ACHN (cell line): ENCODE data around the gene TPBGL.

Experiments used
- DNase-seq: peaks from one replicate; pipeline ENCODE4 v3.0.0-alpha.2; 2015
- in situ Hi-C: cut with HindIII; loops from 2 replicates; pipeline ENCODE4 v1.10.0; 2017; ENCODE audit warnings: low sequenced_read_pairs, low pct_ligation_motif_present, low pct_unique_long_range_greater_than_20kb

The TPBGL gene

GRCh38 chr11:75241906-75242644, 1.5 kb downstream of the TPBGL start:
- in situ Hi-C loops = no loop called here
- DNase-seq = no peak

- in situ Hi-C loops = no loop called here
- DNase-seq = no peak
These were observed 2.4 kb downstream of the TPBGL start for GRCh38 chr11:75242722-75243600.

GRCh38 chr11:75244052-75244814, 3.7 kb downstream of the TPBGL start:
- in situ Hi-C loops = no loop called here
- DNase-seq = no peak

DNA sequence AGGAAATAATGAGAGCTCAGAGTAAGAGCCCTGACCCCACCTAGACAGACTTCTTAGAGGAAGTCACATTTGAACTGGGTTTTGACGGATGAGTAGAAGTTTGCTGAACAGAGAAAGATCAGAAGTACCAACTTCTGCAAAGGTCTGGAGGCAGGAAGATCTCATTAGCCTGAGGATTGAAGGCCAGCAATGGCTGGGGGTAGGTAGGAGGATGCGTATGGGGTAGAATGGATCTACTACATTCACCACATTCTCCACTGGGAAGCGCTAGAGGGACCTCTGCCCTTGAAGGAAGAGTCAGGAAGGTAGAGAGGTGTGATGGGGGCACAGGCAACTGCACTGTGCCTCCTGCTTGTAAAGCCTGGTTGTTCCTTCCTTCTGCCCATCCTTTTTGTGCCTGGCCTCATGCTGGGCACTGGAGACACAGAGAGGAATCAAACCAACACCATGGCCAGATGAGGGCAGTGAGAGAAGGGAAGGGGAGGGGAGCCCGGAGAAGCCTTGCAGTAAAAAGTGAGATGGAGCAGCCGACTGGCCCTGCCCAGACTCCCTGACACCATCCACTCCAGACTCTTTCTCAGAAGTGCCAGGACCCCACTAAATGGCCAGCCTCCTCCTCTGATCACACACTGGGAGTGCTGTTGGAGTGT, 4.9 kb downstream of the TPBGL start:
- in situ Hi-C loops = no loop called here

DNA sequence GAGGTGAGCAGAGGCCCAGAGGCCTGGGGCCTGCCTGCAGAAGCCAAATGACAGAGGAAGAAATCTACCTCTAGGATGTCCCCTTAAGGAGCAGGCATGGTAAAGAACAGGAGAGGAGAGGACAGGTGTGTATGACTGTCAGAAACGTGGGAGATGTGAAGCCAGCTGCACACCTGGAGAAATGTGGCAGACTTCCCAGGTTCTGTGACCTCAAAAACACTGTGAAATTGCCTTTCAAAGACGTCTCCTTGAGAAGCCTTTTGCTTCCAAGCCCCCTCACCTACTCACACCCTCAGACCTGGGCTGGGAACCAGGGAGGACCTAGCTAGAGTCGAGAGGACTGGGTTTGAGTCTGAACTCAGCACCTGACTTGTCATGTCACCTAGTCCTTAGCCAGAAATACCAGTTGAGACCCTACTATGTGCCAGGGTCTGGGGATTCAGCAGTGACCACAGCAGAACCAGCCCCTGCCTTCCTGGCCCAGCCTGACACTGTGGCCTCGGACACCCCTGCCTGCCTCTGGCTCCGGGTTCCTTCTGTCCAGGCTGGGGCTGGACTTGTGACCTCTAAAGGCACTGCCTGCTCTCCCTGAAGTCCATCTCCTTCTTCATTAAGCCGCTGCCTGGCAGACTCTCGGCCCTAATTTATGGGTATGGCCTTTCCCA, 5.6 kb downstream of the TPBGL start:
- no peak for DNase-seq
- in situ Hi-C loops = no loop called here

More for the DNA sequence above, 4.9 kb downstream of the TPBGL start:
- DNase-seq = no peak

DNA sequence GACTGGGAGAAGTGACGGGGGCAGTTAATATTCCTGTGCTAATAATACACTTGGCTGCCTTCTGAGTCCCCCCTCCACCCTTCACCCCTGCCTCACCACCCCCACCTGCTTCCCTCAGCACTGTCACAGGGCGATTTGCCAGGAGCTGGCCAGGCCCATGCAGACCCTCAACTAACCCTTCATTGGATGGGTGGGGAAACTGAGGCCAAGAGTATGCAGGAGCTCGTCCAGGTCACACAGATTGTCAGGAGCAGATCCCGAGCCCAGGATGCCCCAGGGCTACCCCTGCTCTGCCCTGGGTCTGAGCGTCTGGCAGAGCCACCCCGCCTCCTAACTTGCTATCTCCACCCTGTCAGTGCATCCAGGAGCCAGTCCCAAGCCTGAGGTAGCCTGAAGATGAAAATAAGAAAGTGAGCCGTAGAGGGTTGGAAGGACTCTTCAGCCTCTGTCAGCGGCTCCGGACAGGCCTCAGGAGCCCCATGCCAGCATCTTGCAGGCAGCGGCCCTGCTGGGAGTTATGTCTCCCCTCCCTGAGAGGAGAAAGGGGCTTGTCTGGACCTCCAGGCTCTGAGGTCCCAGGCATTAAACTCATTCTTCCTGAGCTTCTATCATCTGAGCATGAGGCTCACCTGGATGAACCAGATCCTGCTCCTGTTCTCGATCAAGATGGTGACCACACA, 6.2 kb downstream of the TPBGL start:
- no peak for DNase-seq
- in situ Hi-C loops = no loop called here

GRCh38 chr11:75248924-75249256, 8.3 kb downstream of the TPBGL start:
- no peak for DNase-seq
- in situ Hi-C loops = no loop called here

DNA sequence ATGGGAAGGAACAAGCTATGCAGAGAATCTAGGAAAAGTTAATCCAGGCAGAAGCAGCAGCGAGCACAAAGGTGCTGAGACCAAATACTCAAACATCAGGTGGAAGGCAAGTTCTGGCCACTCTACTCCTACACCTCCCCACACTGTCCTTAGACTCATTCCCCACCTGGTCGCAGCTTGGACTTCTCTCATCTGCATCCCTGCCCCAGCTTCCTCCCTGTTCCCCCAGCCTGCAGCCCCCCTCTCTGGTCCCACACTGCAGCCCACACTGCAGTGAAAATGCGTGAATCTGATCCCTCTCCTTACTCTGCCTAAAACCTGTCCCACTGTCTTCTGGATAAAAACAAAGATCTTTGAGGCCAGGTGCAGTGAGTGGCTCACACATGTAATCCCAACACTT, 9.1 kb downstream of the TPBGL start:
- in situ Hi-C loops = no loop called here
- DNase-seq = no peak

GRCh38 chr11:75254326-75254725, 13.8 kb downstream of the TPBGL start:
- in situ Hi-C loops = no loop called here
- no peak for DNase-seq

DNA sequence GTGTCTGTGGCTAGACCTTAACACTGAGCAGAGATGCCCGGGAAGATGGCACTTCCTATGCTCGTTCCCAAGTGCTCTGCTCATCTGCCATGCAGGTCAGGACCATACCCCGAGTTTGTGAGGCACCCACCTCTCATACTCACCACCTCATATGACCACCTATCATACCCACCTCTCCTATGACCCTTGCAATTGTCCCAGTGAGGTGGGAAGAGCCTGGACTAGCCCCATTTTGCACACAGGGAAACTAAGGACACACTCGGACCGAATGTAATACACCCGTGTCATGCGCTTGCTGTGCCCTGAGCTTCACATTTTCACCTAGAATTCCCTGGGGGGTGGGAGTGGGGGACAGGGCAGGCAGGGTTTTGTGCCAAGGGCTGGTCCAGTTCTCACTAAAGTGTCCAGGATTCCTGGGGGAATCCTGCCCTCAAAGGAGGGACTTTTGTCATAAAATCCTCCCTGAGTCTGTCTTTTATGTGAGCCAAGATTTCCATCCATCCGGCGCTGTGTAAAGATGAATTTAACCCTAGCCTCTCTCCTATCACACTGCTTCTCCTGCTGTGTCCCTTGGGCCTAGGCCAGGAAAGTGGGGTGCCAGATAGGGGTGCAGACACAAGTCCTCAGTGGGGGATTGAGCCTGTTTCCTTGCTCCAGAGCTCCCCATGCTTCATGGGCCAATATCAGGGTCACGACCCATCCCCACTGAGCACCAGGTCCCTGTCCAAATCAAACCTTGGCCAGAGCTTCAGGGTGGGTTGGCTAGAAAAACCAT, 20.0 kb downstream of the TPBGL start:
- no peak for DNase-seq
- in situ Hi-C loops = no loop called here

DNA sequence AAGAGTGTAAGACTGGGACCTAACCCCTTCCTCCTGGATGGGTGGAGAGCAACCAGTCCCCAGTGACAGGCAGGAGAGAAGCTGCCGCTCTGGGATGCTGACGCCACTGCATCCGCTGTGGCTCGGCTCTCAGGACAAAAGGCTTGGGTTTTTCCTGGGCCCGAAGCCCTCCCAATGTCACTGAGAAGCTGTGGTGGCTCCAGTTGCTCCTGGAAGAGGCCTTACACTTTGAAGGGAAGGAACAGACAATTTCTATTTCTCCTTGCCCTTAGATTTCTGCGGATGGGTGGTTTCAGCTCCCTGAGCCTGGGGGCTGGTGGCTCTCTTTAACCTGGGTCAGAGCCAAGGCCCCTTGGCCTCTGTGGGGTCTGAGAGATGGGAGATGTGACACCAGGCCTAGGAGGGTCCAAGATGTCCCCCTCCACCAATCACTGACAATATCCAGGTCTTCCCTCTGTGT, 21.4 kb downstream of the TPBGL start:
- DNase-seq = no peak
- in situ Hi-C loops = no loop called here

DNA sequence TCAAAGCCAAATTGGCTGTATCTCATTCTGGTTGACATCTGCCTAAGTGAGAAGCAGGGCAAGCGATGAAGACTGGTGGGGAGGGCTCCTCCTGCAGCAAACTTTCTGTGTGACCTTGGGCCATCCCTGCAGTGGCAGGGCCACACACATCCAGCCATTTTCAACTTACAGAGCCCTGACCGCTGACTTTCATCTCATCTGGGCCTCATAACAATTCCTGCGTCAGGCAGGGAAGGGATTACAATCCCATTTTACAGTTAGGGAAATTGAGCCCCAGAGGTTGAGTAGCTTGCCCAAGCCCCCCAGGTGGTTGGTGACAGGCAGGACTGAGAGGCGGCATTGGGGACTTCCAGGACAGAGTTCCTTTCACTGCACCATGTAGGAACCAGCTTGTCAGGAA, 21.9 kb downstream of the TPBGL start:
- no peak for DNase-seq

DNA sequence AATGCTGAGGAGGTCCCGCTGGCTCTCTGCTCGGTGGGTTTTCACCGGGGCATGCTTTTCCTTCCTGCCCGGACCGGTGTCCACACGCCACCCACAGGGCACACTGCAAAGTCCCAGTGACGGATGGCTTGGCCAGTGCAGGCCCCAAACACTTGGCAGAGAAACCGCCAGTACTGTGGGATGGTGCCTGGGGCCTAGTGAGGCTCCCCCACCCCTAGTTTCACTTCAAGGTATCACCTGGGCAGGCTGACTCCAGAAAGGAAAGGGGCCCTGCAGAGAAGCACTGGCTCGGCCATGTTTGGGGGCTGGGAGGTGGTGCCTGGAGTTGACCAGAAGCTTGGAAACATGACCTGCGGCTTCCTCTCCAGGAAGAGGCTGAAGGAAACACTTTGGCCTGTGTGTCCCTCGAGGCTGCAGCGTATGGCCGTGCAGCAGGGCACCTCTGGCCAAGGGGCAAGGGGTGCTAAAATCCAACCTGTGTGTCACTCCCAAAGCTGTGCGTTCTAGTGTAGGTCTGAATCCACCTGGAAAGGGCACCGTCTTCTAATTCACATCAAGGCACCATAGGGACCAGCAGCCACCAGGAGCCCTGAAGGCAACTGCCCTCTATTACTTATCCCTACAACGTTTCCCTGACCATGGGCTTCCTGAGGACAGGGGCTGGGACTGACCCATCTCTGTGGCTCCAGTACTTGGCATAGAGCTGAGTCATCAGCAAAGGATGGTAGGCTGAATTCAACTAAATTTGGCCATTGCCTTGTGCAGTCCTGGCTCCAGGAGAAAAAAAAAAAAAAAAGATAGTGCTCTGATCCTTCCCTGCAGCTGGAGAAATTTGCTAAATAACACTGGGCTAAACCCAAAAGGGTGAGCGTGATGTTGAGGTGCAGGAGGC, 22.6 kb downstream of the TPBGL start:
- no peak for DNase-seq
- in situ Hi-C loops = no loop called here

More for the DNA sequence above, 21.9 kb downstream of the TPBGL start:
- in situ Hi-C loops = no loop called here

DNA sequence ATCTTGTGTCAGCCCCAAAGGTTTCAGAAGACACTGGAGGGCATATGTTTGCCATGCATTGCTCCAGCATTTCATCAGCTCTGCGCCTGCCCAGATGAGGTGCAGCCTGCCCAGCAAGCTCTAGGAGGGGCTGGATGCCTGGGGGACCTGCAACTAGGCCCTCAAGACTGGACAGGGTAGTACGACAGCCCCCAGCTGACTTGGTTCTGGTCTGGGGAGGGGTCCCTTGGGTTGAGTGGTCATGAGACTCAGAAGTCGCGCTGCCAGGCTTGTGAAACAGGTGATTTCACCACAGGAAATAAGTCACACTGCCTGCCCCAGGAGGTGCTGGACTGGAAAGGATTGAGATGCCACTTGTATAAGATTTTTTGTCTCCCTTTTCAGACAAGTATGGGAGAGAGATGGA, 23.4 kb downstream of the TPBGL start:
- in situ Hi-C loops = no loop called here
- no peak for DNase-seq

DNA sequence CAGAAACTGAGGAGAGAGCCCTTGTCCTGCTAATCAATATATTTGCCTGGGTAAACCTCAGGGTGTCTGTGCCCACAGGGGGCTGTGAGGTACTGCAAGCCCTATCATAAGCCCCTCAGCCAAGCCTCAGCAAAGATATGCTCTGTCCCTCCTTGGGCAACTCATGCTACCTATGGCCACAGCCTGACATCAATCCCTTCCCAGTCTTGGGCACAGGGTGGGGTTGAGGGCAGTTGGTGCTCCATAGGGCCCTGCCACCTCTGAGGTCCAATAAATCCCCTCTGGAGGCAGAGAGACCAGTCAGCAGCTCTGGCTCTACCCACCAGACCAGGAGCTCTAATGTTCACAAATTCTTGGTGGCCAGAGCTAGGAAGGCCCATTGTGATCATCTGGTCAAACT, 23.8 kb downstream of the TPBGL start:
- in situ Hi-C loops = no loop called here
- no peak for DNase-seq

DNA sequence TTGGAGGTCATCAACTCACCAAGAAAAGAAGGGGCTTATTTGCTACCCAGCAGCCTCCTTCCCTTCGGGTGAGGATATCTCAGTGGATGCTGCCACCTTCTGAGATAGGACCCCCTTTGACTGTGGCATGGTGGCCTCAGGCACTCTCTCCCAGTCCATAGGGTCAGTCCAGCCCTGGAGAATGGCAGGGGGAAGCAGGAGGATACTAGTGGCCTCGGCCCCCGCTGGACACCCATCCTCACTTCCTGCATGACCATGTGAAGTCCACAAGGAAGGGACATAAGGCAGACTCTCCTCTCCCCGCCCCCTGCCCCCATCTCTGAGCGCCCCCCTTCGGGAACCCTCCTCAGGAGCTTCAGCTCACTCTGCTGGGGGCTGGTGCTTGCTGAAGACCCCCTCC, 24.4 kb downstream of the TPBGL start:
- no peak for DNase-seq
- in situ Hi-C loops = no loop called here
